Stimulated activated CD4-positive, alpha-beta T cell treated with anti-CD3 and anti-CD28 coated beads, Interleukin-4, amount 100 ng/mL, for 24 hours (primary cell): ENCODE results near the gene PDLIM5.

Source experiments
- DNase-seq: peaks from one replicate; pipeline ENCODE4 v3.0.0-alpha.2; 2020

PDLIM5 gene

DNA sequence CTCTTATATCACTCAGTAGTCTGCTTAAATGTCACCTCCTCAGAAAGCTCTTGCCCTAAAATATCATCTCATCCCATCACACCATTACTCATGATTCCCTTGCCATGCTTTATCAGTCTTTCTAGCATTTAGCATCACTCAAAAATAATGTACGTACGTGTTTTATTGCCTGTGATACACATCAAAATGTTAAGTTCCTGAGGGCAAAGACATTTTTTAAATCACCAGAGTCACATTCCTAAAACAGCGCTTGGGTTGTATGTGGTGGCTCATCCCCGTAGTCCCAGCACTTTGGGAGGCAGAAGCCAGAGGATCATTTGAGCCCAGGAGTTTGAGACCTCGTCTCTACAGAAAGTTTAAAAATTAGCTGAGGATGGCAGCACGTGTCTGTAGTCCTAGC is 21.3 kb upstream of the PDLIM5 start:
- DNase-seq: no peak

GRCh38 chr4:94431388-94431787 is 20.4 kb upstream of the PDLIM5 start:
- no peak for DNase-seq

- no peak for DNase-seq
Observed at GRCh38 chr4:94434505-94434904, 17.2 kb upstream of the PDLIM5 start.

GRCh38 chr4:94435874-94436273 is 15.9 kb upstream of the PDLIM5 start:
- no peak for DNase-seq

- DNase-seq: no peak
Observed at GRCh38 chr4:94436512-94436911, 15.2 kb upstream of the PDLIM5 start.

DNA sequence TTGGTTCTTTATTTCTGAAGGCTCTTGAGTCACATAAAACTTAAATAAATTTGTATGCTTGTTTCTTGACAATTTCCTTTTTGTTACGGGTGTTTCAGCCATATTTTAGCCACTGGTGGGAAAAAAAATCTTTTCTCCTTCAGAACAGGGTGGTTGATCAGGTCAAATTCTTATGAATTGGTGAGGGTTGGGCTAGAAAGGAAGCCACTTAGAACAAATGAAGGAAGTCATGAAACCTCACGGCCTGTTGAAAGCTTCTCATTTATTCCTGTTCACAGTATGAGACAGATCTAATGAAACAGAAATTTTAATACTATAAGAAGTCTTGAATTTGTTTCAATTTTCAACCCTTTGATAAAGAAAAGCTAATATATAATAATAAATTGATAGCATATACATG is 12.1 kb upstream of the PDLIM5 start:
- no peak for DNase-seq

DNA sequence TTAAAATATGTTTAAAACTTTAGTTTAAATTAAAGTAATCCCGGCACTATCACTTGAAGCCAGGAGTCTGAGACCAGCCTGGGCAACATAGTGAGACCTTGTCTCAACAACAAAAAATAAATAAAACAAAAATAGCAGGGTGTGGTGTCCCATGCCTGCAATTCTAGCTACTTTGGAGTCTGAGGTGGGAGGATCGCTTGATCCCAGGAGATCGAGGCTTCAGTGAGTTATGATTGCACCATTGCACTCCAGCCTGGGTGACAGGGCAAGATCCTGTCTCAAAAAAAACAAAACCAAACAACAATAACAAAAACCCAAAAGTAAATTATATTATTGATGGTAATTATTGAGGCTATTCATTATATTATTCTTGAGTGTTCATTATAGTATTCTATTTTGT is 9.9 kb upstream of the PDLIM5 start:
- no peak for DNase-seq

DNA sequence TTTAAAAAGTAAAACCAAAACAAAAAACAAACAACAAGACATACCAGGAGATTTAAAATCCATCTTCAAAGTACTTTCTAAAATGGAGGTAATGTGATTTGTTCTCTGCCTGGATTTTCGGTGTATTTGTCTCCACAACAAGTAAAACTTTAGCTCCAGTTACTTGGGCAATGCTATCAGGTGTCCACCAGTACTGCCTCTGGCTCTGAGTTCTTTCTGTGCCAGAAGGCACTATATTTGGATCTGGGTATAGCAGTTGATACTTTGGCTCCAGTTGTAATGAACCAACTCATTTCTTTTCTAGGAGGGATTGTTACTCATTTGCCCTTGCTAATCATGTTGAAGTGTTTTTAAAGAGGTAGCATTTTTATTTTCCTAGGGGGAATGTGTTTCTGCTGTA is 9.5 kb upstream of the PDLIM5 start:
- no peak for DNase-seq

DNA sequence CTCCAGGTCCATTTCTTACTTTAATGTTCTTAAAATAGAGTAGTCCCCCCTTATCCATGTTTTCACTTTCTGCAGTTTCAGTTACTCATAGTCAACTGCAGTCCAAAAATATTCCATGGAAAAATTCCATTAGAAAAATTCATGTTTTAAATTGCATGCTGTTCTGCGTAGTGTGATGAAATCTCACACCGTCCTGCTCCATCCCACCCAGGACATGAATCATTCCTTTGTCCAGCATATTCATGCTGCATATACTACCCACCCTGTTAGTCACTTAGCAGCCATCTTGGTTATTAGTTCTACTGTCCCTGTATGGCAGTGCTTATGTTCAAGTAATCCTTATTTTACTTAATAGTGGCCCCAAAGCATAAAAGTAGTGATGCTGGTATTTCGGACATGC is 5.4 kb upstream of the PDLIM5 start:
- no peak for DNase-seq

GRCh38 chr4:94447754-94448411 is 3.9 kb upstream of the PDLIM5 start:
- no peak for DNase-seq

- DNase-seq: no peak
Observed at GRCh38 chr4:94448815-94449375, 2.8 kb upstream of the PDLIM5 start.

DNA sequence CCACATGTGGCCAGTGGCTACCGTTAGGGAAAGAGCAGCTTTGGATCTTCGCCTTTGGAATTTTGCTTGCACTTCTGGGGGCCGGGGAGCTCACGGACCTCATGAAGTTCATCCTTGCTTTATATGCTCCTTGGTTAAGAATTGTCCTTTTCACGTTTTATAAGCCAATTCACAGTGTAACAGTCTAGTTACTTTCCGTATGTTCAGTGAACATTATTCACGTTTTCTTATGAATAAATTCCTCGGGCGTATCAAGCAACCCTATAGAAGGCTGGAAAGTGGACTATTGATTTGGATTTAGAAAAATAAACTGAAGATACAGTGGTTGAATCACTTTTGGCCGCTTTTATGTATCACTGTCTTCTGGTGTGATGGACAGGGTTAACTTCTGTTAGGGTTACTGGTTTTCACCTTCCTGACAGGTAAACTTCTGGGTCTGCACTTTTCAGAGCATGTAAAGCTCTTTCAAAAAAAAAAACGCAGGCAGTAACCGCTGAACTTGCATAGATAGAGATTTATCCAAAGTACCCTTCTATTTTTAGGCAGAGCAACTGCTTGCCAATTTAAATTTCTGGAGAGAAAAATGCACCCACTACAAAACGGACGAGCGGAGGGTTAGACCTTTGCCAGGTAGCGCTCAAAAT is 569 bp upstream of the PDLIM5 start:
- DNase-seq: no peak

DNA sequence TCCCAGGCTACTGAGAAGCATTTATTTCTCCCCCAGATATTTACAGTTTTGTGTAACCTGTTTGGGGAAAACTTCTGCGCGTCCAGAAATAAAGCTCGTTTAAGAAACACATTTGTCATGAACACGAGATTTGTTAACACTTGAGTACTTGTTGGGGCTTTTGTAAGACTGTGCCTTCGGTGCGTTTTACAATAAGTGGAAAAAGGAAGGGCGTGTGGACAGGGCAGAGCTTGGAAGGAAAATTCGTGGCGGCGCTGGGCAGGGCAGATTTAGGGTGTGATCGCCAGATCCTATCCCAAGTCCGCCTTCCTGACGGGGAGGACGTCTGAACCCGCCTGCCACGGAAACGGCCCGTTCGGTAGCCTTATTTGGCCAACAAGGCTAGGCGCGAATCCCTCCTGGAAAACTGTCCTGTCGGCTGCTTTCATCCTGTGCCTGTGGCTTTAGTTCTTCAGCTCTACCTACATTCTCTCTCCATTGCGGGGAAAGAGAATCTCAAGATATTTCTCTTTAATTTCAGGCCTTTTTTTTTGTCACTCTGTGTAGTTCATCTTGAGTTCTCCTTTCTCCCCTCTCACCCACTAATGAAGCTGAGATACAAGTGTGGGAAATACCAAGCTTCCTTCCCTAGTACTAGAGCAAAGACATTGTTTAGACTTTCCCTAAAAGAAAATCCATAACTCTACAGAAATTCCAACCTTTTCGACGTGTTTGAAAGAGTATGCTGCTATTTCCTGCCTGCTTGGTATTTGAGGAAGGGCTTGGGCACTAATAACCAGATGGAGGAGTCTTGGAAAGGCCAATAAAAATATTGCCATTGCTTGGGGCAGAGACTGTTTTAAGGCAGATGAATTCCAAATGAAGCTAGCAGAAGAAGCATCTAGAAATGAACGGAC is 982 bp downstream of the PDLIM5 start:
- peak; percentile 17 for DNase-seq

DNA sequence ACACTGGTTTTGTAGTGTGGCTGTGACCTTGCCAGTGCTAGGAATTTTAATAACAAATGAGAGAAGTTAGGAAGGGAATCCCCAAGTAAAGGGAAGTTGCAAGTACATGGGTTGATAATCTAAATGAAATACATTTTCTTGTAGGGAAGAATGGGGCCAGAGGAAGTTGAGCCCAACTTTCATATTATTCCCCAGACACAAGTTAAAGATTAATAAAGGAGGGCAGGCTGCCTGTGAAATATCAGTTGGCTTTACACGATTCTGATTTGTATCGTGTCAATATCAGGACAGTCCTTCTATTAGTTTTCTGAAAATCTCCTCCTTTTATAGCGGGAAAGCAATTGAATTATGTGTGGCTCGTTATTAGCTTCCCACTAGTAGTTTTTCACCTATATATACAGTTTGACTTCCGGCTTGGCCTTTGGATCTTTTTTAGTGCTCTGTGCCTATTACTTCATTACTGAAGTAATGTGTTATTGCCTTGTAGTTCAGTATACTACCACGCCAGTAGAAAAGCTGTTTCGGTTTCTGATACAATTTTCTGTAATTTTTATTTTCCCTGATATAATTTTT is 1.7 kb downstream of the PDLIM5 start:
- DNase-seq: no peak

DNA sequence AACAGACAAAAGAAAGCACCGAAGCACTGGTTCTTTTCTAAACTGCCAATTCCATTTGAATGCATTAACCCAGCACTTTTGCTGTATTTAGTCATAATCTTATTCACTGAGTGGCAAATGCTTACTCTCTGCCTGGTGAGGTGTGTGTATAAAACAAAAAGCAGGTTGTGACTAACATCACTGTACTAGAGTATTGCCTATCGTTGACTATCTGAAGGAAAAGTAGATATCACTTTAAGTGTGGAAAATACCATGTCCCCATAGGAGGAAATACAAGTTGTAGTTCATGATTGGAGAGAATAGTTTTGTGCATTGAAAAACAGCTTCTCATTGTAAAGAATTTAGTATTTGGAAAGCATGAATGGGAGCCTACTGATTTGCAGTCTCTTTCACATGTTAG is 2.7 kb downstream of the PDLIM5 start:
- no peak for DNase-seq

GRCh38 chr4:94455081-94455480 is 3.3 kb downstream of the PDLIM5 start:
- no peak for DNase-seq

DNA sequence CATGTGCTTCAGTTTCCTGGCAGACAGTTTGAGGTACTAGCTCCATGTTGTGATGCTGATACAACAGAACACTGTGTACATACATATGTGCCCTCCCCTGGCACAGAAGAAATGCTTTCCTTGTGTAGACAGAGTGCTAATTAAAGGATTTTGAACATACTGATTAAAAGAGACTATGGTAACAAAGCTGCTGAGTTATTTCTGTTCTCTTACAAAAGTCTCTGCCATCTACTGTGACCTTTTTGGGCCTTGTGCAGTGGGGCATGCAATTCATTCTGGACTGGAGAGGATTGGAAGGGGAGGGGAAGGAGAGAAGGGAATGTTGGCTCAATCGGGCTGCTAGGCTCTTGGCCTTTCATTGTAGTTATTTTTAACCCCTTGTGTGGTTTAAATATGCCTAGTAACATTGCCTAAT is 6.0 kb downstream of the PDLIM5 start:
- no peak for DNase-seq

DNA sequence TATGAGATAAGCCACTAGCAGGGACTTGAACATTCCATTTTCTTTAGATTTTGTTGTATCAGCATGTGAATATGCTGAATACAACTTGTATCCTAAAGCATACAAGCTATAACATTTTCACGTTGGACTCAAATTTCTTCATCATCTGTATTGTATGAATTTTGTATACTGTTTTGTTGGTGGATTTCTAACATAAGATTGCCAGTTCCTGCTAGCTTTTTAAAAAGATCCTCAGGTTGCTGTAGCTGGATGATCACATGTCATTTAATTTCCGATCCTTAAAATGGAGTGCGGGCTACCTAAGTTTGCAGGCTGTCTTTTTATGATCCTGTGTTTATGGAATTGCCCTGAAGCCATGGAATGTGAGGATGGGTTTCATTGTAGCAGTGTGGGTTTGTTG is 6.9 kb downstream of the PDLIM5 start:
- DNase-seq: no peak

DNA sequence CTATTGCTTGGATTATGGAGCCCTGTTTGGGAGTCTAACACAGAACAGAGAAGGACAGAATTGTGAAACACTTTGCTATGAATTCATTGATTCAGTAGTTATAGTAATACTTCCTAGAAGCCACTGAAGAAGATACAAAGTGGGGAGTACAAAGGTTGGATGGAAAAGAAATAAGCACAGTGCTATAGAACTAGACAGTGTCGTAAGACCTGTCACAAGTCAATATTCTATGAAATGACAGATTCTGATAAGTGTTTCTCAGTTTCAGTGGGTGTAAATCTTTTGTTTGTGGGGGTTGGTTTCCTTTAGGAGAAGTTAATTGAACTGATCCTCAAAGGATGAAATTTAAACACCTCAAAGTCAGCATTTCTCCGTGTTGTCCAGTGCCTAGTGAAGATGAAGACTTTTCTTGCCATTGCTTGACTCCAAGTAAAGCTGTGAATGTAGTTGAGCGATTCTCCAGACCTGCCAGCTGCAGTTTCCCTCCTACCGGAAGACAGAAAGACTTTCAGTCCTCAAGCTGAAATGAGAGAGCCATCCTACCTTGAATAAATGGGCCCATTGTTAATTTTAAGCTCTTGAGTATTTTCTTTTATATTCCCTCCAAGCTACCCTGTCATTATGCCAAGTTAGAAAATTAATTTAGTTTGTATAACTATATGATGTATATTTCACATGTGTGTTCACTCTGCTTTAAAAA is 7.9 kb downstream of the PDLIM5 start:
- DNase-seq: no peak

- no peak for DNase-seq
Observed at GRCh38 chr4:94461506-94461905, 9.8 kb downstream of the PDLIM5 start.

GRCh38 chr4:94462572-94462971 is 10.8 kb downstream of the PDLIM5 start:
- DNase-seq: no peak

GRCh38 chr4:94463771-94464170 is 12.0 kb downstream of the PDLIM5 start:
- no peak for DNase-seq

DNA sequence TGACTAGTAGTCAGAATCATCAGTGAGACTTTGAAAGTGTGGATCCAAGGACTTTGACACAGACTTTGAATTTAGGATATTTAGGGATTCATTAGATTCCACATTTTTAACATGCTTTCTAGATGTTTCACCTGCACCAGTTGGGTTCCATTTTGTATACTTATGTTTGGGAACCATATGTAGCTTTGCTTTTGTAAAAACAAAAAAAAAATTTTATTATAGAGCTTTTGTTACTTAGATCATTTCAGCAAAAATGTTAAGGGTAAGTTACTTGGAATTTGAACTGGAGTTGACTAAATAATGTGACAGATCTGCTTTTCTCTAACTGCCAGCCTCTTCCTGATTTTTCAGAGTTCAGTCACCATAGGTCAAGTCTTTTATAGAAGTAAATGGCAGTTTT is 14.6 kb downstream of the PDLIM5 start:
- no peak for DNase-seq
